Caco-2 (cell line): ENCODE data around the gene PRPF39. TPM values are rescaled to one million over a fixed set of nuclear protein-coding genes. Genes with fewer than 3 reads are reported as not detected.

Source experiments
- BruUV-seq: library from RNA; stranded (reverse); fragments of 400-500 nt; replicated peaks from 2 replicates; lab custom pipeline; 2021; lab: Mats Ljungman, UMichigan
- CTCF ChIA-PET: fragments of 300-600 bp; sonication (Branson Sonifier 250); formaldehyde crosslinking; loops from one replicate; lab custom pipeline; 2022; ENCODE audit warnings: antibody characterized with exemption; lab: Charles Lee
- POLR2A ChIA-PET: fragments of 300-600 bp; sonication (Branson Sonifier 250); formaldehyde crosslinking; loops from one replicate; lab custom pipeline; 2022; ENCODE audit warnings: antibody characterized with exemption; lab: Charles Lee
- DNase-seq, 2 experiments: peaks; one replicate each; pipeline versions ENCODE4 v3.0.0 to v3.0.0-alpha.2; 2020 to 2022
- H3K27me3 ChIP-seq: replicated peaks from 2 replicates; pipeline ENCODE4 v1.6.0; 2011; ENCODE audit warnings: low read length; ENCODE audit not compliant: control insufficient read depth, insufficient read depth
- H3K36me3 ChIP-seq: 2 replicates; pipeline ENCODE4 v1.5.1; 2011; ENCODE audit warnings: low read length; ENCODE audit not compliant: control insufficient read depth, insufficient read depth
- H3K4me1 ChIP-seq: fragments of 250-450 bp; sonication (Bioruptor Pico); 2 replicates; pipeline ENCODE4 v1.5.1; 2020; ENCODE audit warnings: mild to moderate bottlenecking
- H3K4me3 ChIP-seq: 2 replicates; pipeline ENCODE4 v1.5.1; 2011; ENCODE audit warnings: low read depth, mild to moderate bottlenecking, control low read depth, low read length
- H3K9me3 ChIP-seq: fragments of 250-450 bp; sonication (Bioruptor Pico); 2 replicates; pipeline ENCODE4 v1.5.1; 2020; ENCODE audit warnings: mild to moderate bottlenecking, moderate library complexity
- H3K27ac Mint-ChIP-seq: one replicate; pipeline ENCODE4 v1.8.0; 2022; ENCODE audit warnings: mixed read lengths; ENCODE audit not compliant: unreplicated experiment
- H3K27me3 Mint-ChIP-seq: one replicate; pipeline ENCODE4 v1.8.0; 2022; ENCODE audit warnings: mixed read lengths; ENCODE audit not compliant: insufficient read depth, unreplicated experiment
- H3K36me3 Mint-ChIP-seq: one replicate; pipeline ENCODE4 v1.8.0; 2022; ENCODE audit warnings: mild to moderate bottlenecking, mixed read lengths; ENCODE audit not compliant: insufficient read depth, unreplicated experiment
- H3K4me1 Mint-ChIP-seq: one replicate; pipeline ENCODE4 v1.8.0; 2022; ENCODE audit warnings: low read depth, mixed read lengths; ENCODE audit not compliant: unreplicated experiment
- H3K4me3 Mint-ChIP-seq: one replicate; pipeline ENCODE4 v1.8.0; 2022; ENCODE audit warnings: mild to moderate bottlenecking, moderate library complexity, mixed read lengths; ENCODE audit not compliant: unreplicated experiment
- H3K9me3 Mint-ChIP-seq: one replicate; pipeline ENCODE4 v1.8.0; 2022; ENCODE audit warnings: mixed read lengths; ENCODE audit not compliant: unreplicated experiment
- intact Hi-C: fragments of 100-400 bp; cut with micrococcal nuclease; formaldehyde crosslinking; loops from one replicate; pipeline ENCODE4 v1.10.0; 2022; ENCODE audit not compliant: unreplicated experiment
- total RNA-seq: library from RNA; stranded (reverse); gene quantifications from 2 replicates; pipeline ENCODE4 v1.2.3, GENCODE V29; 2022
- TF ChIP-seq, protein P1 (sequence below), 2 experiments: fragments of 200-600 bp in 1 of 2; IDR thresholded peaks; 1 replicate in 1 of 2; 2 replicates in 1 of 2; pipeline versions ENCODE4 v1.5.1 to v1.8.0; 2011 to 2022; ENCODE audit warnings: antibody characterized with exemption in 1 of 2, control low read depth in 1 of 2, inconsistent platforms in 1 of 2, low read depth in 1 of 2, low read length in 1 of 2, mild to moderate bottlenecking in 1 of 2, moderate library complexity in 1 of 2; ENCODE audit not compliant: insufficient read depth in 1 of 2, severe bottlenecking in 1 of 2, unreplicated experiment in 1 of 2

PRPF39 gene
- total RNA-seq, 1 experiment from 2014 or later, result 22.3 TPM

DNA sequence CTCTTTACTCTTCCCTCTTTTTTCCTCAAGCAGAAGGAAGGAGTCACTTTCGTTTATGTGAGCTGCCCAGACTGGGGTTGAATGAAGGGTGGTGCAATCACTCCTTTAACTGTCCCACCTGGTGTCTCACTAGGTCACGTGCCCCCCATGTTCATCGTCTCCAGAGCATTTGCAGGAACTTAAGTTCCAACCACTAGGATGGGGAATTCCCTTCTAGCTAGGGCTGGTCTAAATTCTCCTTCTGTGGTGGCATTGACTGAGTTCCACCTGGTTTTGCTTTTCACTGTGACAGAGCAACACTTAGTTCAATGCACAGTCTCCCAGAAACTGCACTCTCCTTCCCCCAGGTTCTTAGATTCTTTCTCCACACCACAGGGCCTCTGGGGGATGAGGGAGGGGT, 61.3 kb downstream of the PRPF39 start:
- H3K4me3 Mint-ChIP-seq, result no peak overlapping the region
- CTCF ChIA-PET, result no interaction called here
- no peaks in the 10 kb centered on the region for H3K9me3 Mint-ChIP-seq
- no peaks in the 10 kb centered on the region for H3K36me3 ChIP-seq
- intact Hi-C loops, result no loop called here
- no peaks in the 10 kb centered on the region for H3K27me3 Mint-ChIP-seq
- POLR2A ChIA-PET, result no interaction called here
- no peaks in the 10 kb centered on the region for H3K27me3 ChIP-seq
- H3K36me3 Mint-ChIP-seq, result peaks cover 15% of the 10 kb centered on the region
- H3K27ac Mint-ChIP-seq, result no peak overlapping the region
- H3K4me1 ChIP-seq, result no peaks in the 10 kb centered on the region
- TF ChIP-seq, protein P1, sequence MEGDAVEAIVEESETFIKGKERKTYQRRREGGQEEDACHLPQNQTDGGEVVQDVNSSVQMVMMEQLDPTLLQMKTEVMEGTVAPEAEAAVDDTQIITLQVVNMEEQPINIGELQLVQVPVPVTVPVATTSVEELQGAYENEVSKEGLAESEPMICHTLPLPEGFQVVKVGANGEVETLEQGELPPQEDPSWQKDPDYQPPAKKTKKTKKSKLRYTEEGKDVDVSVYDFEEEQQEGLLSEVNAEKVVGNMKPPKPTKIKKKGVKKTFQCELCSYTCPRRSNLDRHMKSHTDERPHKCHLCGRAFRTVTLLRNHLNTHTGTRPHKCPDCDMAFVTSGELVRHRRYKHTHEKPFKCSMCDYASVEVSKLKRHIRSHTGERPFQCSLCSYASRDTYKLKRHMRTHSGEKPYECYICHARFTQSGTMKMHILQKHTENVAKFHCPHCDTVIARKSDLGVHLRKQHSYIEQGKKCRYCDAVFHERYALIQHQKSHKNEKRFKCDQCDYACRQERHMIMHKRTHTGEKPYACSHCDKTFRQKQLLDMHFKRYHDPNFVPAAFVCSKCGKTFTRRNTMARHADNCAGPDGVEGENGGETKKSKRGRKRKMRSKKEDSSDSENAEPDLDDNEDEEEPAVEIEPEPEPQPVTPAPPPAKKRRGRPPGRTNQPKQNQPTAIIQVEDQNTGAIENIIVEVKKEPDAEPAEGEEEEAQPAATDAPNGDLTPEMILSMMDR (IDR thresholded peaks at IDR 0.05; ENCODE audit: insufficient read depth in 1 of 2, low read depth in 1 of 2, low read length in 1 of 2, severe bottlenecking in 1 of 2, unreplicated experiment in 1 of 2), result no peak
- BruUV-seq, result no TSS peak
- DNase-seq, result no peak
- H3K4me3 ChIP-seq, result no peak overlapping the region
- H3K9me3 ChIP-seq, result no peaks in the 10 kb centered on the region
- H3K4me1 Mint-ChIP-seq, result peaks cover under 1% of the 10 kb centered on the region

DNA sequence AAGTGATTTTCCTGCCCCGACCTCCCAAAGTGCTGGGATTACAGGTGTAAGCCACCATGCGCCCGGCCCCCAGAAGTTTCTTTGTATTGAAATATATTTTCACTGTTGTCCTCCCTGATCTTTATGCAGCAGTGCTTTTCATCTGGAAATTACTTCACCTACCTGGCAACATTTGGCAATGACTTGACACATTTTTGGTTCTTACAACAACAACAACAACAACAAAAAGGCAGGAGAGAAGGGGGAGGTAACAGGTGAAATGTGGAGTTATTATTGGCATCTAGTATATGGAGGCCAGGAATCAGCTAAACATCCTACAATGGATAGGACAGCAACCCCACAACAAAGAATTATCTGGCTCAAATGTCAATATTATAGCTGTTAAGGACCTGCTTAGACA, 65.7 kb downstream of the PRPF39 start:
- Mint-ChIP-seq H3K9me3 (no peaks in the 10 kb centered on the region), H3K4me3 (no peak overlapping the region), H3K36me3 (no peaks in the 10 kb centered on the region), H3K27me3 (no peaks in the 10 kb centered on the region), H3K27ac (no peak overlapping the region), H3K4me1 (peaks cover 6% of the 10 kb centered on the region)
- intact Hi-C loops, result no loop called here
- ChIA-PET CTCF (no interaction called here), POLR2A (no interaction called here)
- Histone ChIP-seq H3K36me3 (no peaks in the 10 kb centered on the region), H3K27me3 (no peaks in the 10 kb centered on the region), H3K4me1 (no peaks in the 10 kb centered on the region), H3K4me3 (no peak overlapping the region), H3K9me3 (no peaks in the 10 kb centered on the region)
- DNase-seq, result no peak
- TF ChIP-seq, protein P1 (IDR thresholded peaks at IDR 0.05; ENCODE audit: insufficient read depth in 1 of 2, low read depth in 1 of 2, low read length in 1 of 2, severe bottlenecking in 1 of 2, unreplicated experiment in 1 of 2), result no peak
- no TSS peak for BruUV-seq

DNA sequence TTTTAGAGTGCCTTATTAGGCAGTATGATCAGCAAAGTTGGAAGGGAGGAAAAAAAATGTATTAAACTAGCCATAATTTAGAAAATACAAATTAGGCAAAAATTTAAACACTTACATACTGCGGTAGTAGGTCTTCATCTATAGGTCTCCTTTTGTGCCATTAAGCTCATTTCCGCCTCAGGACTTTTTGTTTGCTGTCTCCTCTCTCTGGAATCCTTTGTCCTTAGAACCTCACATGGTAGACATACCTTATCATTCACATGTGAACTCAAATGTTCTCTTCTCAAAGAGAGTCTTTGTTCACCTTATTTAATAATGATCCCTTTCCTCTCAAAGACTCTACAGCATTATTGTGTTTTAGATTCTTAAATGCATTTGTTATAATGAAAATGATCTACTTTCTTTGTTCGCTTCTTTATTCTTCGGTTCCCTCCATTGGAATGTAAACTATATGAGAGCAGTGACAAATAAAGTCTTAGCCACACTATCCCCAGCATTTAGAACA, 66.5 kb downstream of the PRPF39 start:
- ChIA-PET CTCF (no interaction called here), POLR2A (no interaction called here)
- Mint-ChIP-seq H3K27me3 (no peaks in the 10 kb centered on the region), H3K4me1 (peaks cover 6% of the 10 kb centered on the region), H3K9me3 (no peaks in the 10 kb centered on the region), H3K4me3 (no peak overlapping the region), H3K27ac (no peak overlapping the region), H3K36me3 (no peaks in the 10 kb centered on the region)
- Histone ChIP-seq H3K36me3 (no peaks in the 10 kb centered on the region), H3K9me3 (no peaks in the 10 kb centered on the region), H3K4me3 (no peak overlapping the region), H3K27me3 (no peaks in the 10 kb centered on the region), H3K4me1 (no peaks in the 10 kb centered on the region)
- no peak for DNase-seq
- TF ChIP-seq, protein P1 (IDR thresholded peaks at IDR 0.05; ENCODE audit: insufficient read depth in 1 of 2, low read depth in 1 of 2, low read length in 1 of 2, severe bottlenecking in 1 of 2, unreplicated experiment in 1 of 2), result no peak
- intact Hi-C loops, result no loop called here
- no TSS peak for BruUV-seq
